ENCODE measurements around the gene TRIP6. TPM values are rescaled to one million over a fixed set of nuclear protein-coding genes. Genes with fewer than 3 reads are reported as not detected.

Gene TRIP6, protein sequence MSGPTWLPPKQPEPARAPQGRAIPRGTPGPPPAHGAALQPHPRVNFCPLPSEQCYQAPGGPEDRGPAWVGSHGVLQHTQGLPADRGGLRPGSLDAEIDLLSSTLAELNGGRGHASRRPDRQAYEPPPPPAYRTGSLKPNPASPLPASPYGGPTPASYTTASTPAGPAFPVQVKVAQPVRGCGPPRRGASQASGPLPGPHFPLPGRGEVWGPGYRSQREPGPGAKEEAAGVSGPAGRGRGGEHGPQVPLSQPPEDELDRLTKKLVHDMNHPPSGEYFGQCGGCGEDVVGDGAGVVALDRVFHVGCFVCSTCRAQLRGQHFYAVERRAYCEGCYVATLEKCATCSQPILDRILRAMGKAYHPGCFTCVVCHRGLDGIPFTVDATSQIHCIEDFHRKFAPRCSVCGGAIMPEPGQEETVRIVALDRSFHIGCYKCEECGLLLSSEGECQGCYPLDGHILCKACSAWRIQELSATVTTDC
- total RNA-seq = 62.3 and 66.7 TPM in 2 replicates

DNA sequence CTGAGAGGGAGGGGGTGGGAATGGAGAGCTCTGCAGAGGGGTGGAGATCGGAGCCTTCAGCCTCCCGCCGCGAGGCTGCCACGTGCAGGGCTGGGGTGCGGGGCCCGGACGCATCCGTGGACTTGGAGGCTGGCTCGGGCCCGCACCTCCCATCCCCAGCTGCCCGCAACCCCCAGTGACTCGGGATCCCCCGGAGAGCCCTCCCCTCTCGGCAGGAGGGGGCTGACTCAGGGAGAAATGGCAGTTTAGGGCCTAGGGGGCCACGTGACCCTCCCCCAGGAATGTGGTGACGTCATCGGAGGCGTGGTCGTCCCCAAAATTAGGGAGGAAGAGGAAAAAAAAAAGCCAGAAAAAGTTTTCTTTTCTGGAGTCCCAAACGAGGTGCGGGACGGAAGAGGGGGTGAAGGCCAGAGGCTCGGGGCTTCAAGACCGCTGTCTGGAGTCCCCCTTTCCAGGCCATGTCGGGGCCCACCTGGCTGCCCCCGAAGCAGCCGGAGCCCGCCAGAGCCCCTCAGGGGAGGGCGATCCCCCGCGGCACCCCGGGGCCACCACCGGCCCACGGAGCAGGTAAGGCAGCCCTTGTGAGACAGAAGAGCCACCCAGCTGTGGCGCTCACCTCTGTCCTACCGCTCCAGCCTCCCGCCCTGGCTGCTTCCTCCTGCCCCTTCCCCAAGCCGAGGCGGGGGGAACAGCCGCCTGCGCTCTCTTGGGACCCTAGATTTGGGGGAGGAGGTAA is at the start of gene TRIP6:
TSS of gene TRIP6 (plus strand) at position 348 of the 736 bp plus-strand sequence. CDS start at position 459, 111 bp downstream.

DNA sequence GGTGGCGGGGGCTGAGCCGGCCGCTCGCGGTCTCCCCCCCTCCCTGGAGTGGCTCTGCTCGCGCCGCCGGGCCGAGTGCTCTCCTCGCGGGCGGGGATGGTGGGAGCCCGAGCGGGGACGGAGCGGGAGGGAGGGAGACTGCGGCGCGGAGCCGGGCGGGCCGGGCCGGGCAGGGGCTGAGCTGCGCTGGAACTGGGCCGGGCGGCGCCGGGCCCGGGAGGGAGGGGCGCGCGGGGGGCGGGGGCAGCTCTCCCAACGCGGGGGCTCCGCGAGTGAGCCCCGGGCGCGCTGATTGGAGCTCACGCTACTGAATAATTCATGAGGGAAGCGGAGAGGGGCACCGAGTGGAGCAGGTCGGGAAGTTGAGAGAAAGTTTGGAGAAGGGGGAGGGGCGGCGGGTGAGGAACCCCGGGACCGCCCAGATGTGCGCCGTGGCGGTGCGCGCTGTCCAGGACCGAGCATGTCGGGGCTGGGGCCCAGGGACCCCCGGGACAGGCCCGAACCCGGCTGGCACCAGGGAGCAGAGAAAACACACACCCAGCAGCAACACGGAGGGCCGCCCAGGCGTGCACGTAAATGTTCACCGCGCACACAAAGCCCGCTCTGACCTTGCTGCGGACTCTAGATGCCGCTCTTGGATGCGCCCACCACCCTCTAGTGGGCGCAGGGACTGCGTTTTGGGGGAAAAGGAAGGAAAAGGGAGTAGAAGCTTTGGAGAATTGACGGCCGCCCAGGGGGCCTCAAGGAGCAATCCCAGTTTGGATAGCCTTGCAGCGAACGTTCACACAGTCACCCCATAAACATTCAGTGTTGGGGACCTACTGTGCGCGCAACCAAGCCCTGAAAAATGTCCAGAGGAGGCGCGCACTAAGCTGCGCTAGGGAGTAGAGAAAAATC is 39.6 kb upstream of the TRIP6 start, which contains the start of gene EPHB4:
TSS of gene EPHB4 (minus strand) at position 194 of the 897 bp plus-strand sequence. CDS start 493 bp downstream, outside the sequence.

DNA sequence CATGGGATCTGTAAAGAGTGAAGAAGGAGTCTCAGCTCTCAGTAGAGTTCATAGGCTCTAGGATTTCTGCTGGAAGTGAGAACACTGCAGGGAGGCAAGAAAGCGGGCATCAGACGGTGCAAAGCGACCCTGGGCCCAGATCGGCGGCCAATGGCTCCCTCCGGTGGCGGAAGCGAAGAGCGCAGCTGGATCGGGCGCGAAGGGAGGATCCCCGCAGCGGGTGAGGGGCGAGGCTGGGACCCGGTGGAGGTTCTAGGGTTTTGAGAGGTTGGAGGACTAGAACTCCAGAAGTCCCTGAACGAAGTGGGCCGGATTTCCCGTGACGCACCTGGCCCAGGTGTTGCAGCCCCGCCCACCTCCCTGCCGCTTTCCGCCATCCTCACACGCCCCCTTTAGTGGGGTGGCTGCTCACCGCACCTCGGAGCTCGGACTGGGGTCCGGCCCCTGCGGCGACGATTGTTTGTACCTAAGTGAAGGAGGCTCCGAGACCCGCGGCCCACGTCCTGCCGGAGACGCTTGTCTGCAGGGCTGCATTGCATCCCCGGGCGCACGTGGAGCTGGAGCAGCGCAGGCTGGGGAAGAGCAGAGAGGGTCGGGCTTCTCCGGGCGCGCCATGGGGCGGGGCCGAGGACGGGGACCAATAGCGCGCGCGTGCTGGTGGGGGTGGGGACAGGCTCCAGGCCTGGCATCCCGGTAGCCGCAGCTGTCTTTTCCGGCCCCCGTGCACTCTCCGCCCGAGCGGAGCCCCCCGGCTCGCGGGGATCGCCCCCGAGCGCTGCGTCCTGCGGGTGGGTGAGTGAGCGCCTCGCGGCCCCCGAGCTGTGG is 14.9 kb upstream of the TRIP6 start, which contains the start of gene SLC12A9:
TSS of gene SLC12A9 (plus strand) at position 666 of the 825 bp plus-strand sequence. CDS start 1,485 bp downstream, outside the sequence.

DNA sequence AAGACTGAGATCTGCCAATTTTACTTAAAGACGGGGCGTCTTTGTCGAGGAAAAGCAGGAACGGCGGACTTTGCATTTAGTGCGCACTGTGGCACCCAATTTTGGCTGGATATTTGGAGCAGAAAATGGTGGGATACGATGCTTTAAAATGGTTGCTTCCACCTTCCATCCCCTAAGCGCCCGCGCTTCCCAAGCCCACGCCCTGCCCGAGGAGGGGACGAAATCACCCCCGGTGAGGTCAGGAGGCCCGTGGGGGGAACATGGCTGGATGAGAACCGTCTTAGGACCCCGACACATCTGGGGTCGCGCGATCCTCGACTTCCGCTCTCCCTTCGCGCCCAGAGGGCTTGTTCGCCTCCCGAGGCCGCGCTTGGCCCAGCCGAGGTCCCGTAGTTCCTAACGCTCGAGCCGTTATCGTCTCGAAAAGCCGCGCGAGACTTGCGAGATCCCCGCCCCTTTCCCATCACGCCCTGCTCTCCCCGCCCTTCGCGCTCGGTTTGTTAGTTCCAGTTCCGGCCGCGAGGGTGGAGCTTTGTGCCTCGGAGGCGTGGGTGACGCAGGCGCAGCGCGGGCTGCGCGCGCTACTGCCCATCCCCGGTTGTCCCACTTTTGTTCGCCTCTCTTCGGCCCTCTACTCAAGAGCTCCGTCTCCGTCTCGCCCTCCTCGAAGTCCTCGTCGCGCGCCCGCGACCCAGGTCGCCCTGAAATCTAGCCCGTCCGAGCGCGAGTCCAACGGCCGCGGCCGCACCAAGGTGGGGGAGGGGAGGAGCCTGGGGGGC is 7.6 kb downstream of the TRIP6 start, which contains the start of gene SRRT:
TSS of gene SRRT (plus strand) at position 527 of the 779 bp plus-strand sequence. CDS start 488 bp downstream, outside the sequence.

DNA sequence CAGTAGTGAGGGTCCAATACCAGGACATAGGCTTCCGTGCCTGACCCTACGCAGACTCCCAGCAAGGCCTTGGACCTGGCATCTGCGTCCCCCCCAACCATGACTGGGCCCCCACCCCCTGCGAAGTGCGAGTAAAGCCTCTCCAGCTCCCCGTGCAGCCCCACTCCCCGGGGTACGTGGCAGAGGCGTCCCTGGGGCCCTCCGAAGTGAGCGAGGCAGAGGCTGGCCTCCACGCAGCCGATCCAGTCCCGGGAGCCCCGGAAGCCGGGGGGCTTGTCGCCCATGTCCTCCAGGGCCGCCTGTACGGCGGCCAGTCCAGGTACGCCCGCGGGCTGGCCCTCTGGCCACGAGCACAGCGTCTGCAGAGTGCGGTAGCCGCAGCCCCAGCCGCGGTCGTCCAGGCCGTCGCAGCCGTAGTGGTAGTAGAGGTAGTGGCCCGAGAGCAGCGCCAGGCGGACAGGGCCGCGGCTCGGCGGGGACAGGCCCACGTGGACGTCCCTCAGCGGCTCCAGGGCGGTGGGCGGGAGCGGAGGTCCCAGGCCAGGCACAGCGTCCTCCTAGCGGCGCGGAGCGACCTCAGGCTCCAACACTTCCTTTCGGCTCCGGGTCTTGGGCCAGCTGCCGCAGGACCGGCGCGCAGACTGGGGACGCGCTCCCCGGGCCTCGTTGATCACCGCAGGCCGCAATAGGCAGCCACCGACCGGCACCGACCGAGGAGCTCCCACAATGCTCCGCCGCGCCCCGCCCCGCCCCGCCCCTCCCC is 22.0 kb downstream of the TRIP6 start, which contains the start of gene UFSP1:
TSS of gene UFSP1 (minus strand) at position 728 of the 763 bp plus-strand sequence. CDS start at position 284, 444 bp downstream.

DNA sequence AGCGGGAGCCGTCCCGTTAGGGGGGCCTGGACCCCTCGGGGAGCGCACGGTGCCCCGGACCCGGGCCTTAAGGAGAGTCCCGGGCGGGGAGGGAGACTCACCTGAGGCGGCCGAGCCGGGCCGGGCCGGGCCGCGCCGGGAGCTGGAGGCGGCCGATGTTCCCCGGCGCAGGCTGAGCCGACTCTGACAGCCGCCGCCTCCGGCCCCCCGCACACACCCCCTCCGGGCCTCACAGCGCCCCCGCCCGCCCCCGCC is 28.4 kb downstream of the TRIP6 start, which contains the start of gene ACHE:
TSS of gene ACHE (minus strand) at position 188 of the 255 bp plus-strand sequence. CDS start 1,656 bp downstream, outside the sequence.

Other genes starting within 250 kb of the TRIP6 start
- gene TFR2, start 225.8 kb upstream of the TRIP6 start, total RNA-seq = 1.9 and 2.2 TPM in 2 replicates
- not detected in 2 replicates for gene ACTL6B, start 210.9 kb upstream of the TRIP6 start, total RNA-seq
- 134 and 142 TPM in 2 replicates for gene GNB2, start 193.6 kb upstream of the TRIP6 start, total RNA-seq
- 12.6 and 18.8 TPM in 2 replicates for gene GIGYF1, start 173.1 kb upstream of the TRIP6 start, total RNA-seq
- 27.8 and 29.9 TPM in 2 replicates for gene POP7, start 161.3 kb upstream of the TRIP6 start, total RNA-seq
- not detected in 2 replicates for gene EPO, start 146.9 kb upstream of the TRIP6 start, total RNA-seq
- not detected in 2 replicates for gene ZAN, start 133.8 kb upstream of the TRIP6 start, total RNA-seq
- 50.6 and 74.9 TPM in 2 replicates for gene EPHB4, start 39.9 kb upstream of the TRIP6 start, total RNA-seq
- gene SLC12A9, start 14.7 kb upstream of the TRIP6 start, total RNA-seq = 15.1 and 22.9 TPM in 2 replicates
- gene SRRT, start 7.7 kb downstream of the TRIP6 start, total RNA-seq = 31.3 and 36.0 TPM in 2 replicates
- gene UFSP1, start 22.3 kb downstream of the TRIP6 start, total RNA-seq = 4.0 and 6.0 TPM in 2 replicates
- gene ACHE, start 28.5 kb downstream of the TRIP6 start, total RNA-seq = 0.07 and 0.13 TPM in 2 replicates
- not detected in 2 replicates for gene MUC3A, start 82.1 kb downstream of the TRIP6 start, total RNA-seq
- 0.23 TPM in 1 of 2 replicates, not detected in the other for gene MUC12, start 102.2 kb downstream of the TRIP6 start, total RNA-seq
- gene MUC17, start 152.7 kb downstream of the TRIP6 start, total RNA-seq = not detected in 2 replicates
- 31.9 and 43.8 TPM in 2 replicates for gene TRIM56, start 218.1 kb downstream of the TRIP6 start, total RNA-seq